Omental fat pad (tissue), 4 donors: ENCODE results near the gene ARF1. TPM values are rescaled to one million over a fixed set of nuclear protein-coding genes. Genes with fewer than 3 reads are reported as not detected.

Experiments
- ATAC-seq: fragments of 150-250 bp; one replicate; pipeline ENCODE4 v1.9.1; 2016; ENCODE audit warnings: mild to moderate bottlenecking, moderate library complexity; ENCODE audit not compliant: low FRiP score
- DNase-seq: peaks from one replicate; pipeline ENCODE4 v3.0.0-alpha.2; 2019; ENCODE audit warnings: low spot score
- CTCF ChIP-seq, 3 donors: fragments of 450-650 bp; IDR thresholded peaks; one replicate each; pipeline ENCODE4 v1.5.1; 2016 to 2017; ENCODE audit warnings: antibody characterized with exemption in 3 of 3, mild to moderate bottlenecking in 3 of 3, moderate library complexity in 2 of 3
- total RNA-seq, 4 donors: library from RNA; depleted of rRNA; stranded (reverse); fragments of >200 nt; gene quantifications; one replicate each; pipeline ENCODE4 v1.1.0, GENCODE V29; 2016

The ARF1 gene
- total RNA-seq, 4 donors from 2014 or later, result 273 to 440 (median 369) TPM

GRCh38 chr1:228105270-228105995 is 22.9 kb downstream of the ARF1 start:
- no peak for ATAC-seq
- TF ChIP-seq CTCF (IDR thresholded peaks at IDR 0.05), result no peak
- DNase-seq, result no peak

GRCh38 chr1:228105996-228106799 is 23.7 kb downstream of the ARF1 start:
- DNase-seq (no peak), ATAC-seq (no peak)
- no peak for TF ChIP-seq CTCF (IDR thresholded peaks at IDR 0.05)

GRCh38 chr1:228106800-228107054 is 24.2 kb downstream of the ARF1 start:
- TF ChIP-seq CTCF (IDR thresholded peaks at IDR 0.05), result no peak
- no peak for DNase-seq
- ATAC-seq, result no peak

DNA sequence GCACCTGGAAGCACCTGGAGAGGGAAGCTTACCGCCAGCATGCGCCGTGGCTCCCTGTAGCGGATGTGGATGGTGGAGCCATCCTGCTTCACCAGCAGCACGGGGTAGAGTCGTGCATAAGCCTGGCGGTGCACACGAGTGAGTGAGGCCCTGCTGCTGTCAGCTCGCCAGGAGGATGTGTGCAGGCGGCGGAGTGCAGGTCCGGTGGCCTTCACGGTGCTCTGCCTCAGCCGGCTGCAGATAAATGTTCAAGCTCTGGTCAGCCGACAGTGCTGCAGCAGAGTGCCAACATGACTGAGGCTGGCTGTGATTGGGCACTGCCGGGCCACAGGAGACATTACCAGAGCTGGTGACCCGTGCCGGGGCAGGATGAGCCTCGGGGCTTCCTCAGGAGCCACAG is 25.1 kb downstream of the ARF1 start:
- no peak for TF ChIP-seq CTCF (IDR thresholded peaks at IDR 0.05)
- ATAC-seq, result no peak
- no peak for DNase-seq

- no peak for TF ChIP-seq CTCF (IDR thresholded peaks at IDR 0.05)
- no peak for ATAC-seq
- no peak for DNase-seq
These were observed 25.7 kb downstream of the ARF1 start for GRCh38 chr1:228108055-228108690.

DNA sequence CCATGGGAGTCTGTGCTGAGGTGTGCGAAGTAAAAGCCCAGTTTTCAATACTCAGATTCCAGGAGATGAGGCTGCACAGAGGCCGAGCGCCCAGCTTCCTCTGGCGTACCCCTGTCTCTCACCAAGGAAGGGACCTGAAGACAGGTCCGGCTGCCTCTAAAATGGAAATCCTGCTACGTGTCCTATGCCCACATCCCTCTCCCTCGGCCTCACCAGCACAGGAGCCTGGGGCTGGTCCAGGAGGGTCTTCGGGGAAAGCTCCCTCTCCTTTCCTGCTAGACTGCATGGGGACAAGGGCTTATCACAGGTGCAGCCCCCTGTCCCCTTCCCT is 26.2 kb downstream of the ARF1 start:
- DNase-seq (no peak), ATAC-seq (peak; percentile 1)
- no peak for TF ChIP-seq CTCF (IDR thresholded peaks at IDR 0.05)
